NCI-H2107 (cell line): ENCODE measurements around the gene C4BPA.

Experiments used
- DNase-seq: peaks from one replicate; lab custom pipeline; 2025; lab: John Stamatoyannopoulos, UW

The C4BPA gene

DNA sequence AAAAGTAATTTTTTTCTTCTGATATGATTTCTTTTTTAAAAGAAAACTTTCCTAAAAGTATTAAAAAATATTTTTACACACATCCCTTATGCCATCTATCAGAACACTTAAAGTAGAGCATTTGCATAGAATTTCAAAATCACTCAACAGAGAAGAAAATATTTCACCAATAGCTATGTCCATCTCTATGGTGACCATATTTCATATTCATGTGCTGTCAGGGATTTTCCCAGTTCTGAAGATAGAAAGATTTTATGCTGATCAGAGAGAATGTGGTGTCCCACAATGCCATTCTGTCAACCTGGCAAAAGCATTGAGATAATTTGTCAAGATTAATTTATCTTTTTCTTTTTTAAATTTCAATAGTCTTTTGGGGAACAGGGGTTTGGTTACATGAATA, 87.0 kb downstream of the C4BPA start:
- DNase-seq, result no peak

GRCh38 chr1:207191776-207192175, 87.7 kb downstream of the C4BPA start:
- no peak for DNase-seq

GRCh38 chr1:207194197-207194596, 90.2 kb downstream of the C4BPA start:
- no peak for DNase-seq
